Astrocyte (in vitro differentiated cells and primary cell): Measurements from ENCODE around the gene SLC47A2.

Experiments used
- EZH2 ChIP-seq: IDR thresholded peaks from 2 replicates; pipeline ENCODE4 v1.6.1; 2012; ENCODE audit warnings: mild to moderate bottlenecking, low read length, inconsistent platforms; ENCODE audit not compliant: insufficient read depth
- TF ChIP-seq, protein P1 (sequence below): IDR thresholded peaks from 2 replicates; pipeline ENCODE4 v1.5.1; 2011; ENCODE audit warnings: low read depth, mild to moderate bottlenecking, inconsistent platforms, low read length, moderate library complexity; ENCODE audit not compliant: insufficient read depth

DNA sequence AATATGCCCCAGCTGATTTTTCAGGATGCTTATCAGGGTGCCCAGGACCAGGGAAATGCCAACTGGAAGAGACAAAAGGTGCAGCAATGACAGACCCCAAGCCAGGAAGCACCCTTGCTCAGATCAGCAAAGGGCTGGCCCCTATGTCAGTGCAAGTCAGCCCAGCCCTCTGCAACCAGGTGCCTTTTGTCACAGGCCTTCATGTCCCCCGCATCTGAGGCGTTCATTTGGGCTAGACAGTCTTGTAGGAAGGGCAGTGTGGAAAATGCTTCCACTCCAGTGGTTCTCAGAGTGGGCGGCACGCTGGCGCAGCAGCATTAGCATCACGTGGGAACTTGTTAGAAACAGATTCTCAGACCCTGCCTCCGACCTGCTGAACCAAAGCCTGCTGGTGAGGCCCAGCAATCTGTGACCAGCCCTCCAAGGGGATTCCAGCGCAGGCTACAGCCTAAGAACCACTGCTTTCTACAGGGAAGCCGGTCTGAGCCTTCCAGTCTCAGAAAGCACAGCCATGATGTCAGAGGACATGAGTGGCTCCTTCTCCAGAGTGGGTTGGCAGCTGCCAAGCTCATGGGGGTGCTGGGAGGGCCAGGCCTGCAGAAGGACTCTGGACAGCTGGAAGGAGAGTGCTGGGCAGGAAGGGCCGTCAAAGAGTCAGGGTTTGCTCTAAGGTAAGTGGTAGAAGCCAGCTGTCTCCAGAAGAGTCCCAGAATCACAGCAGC lies 13.1 kb downstream of the SLC47A2 start:
- TF ChIP-seq, protein P1, sequence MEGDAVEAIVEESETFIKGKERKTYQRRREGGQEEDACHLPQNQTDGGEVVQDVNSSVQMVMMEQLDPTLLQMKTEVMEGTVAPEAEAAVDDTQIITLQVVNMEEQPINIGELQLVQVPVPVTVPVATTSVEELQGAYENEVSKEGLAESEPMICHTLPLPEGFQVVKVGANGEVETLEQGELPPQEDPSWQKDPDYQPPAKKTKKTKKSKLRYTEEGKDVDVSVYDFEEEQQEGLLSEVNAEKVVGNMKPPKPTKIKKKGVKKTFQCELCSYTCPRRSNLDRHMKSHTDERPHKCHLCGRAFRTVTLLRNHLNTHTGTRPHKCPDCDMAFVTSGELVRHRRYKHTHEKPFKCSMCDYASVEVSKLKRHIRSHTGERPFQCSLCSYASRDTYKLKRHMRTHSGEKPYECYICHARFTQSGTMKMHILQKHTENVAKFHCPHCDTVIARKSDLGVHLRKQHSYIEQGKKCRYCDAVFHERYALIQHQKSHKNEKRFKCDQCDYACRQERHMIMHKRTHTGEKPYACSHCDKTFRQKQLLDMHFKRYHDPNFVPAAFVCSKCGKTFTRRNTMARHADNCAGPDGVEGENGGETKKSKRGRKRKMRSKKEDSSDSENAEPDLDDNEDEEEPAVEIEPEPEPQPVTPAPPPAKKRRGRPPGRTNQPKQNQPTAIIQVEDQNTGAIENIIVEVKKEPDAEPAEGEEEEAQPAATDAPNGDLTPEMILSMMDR, result no peak
- TF ChIP-seq EZH2, result no peak
